Activated naive CD8-positive, alpha-beta T cell treated with anti-CD3 and anti-CD28 coated beads, Interleukin-2, amount 50 U/mL, for 16 hours (primary cell): ENCODE data around the gene UNC13C.
"Not testable (repeated sequence)": the region's sequence is repeated elsewhere in the genome, so short reads cannot be mapped to it uniquely, and the experiment has no call there.

Source experiments
- DNase-seq: peaks from one replicate; pipeline ENCODE4 v3.0.0-alpha.2; 2020; ENCODE audit warnings: low read depth, low spot score

UNC13C gene

GRCh38 chr15:53978253-53978906 is at the start of gene UNC13C:
UNC13C (plus strand) TSS chr15:53978441; CDS start chr15:54012904, 34,463 bp downstream.
- no peak for DNase-seq

GRCh38 chr15:53936137-53936536 is 42.1 kb upstream of the UNC13C start:
- DNase-seq = no peak

- not testable (repeated sequence) for DNase-seq
These were observed 40.6 kb upstream of the UNC13C start for GRCh38 chr15:53937632-53938031.

- DNase-seq = no peak
These were observed 27.7 kb upstream of the UNC13C start for GRCh38 chr15:53950572-53950971.

GRCh38 chr15:53955396-53955795 is 22.8 kb upstream of the UNC13C start:
- no peak for DNase-seq

GRCh38 chr15:53962646-53963561 is 15.3 kb upstream of the UNC13C start:
- no peak for DNase-seq

- no peak for DNase-seq
These were observed 14.4 kb upstream of the UNC13C start for GRCh38 chr15:53963801-53964200.

GRCh38 chr15:53974121-53974520 is 4.1 kb upstream of the UNC13C start:
- DNase-seq = no peak

- no peak for DNase-seq
These were observed 3.4 kb upstream of the UNC13C start for GRCh38 chr15:53974813-53975212.

- no peak for DNase-seq
These were observed 1.3 kb upstream of the UNC13C start for GRCh38 chr15:53976844-53977392.

GRCh38 chr15:53979051-53979788 is 979 bp downstream of the UNC13C start:
- no peak for DNase-seq

GRCh38 chr15:53980021-53980420 is 1.8 kb downstream of the UNC13C start:
- DNase-seq = no peak

- no peak for DNase-seq
These were observed 3.9 kb downstream of the UNC13C start for GRCh38 chr15:53982071-53982680.

- no peak for DNase-seq
These were observed 4.6 kb downstream of the UNC13C start for GRCh38 chr15:53982876-53983275.

- DNase-seq = no peak
These were observed 6.0 kb downstream of the UNC13C start for GRCh38 chr15:53984221-53984620.

GRCh38 chr15:53985562-53985961 is 7.3 kb downstream of the UNC13C start:
- DNase-seq = no peak

GRCh38 chr15:53987480-53987879 is 9.2 kb downstream of the UNC13C start:
- DNase-seq = no peak

GRCh38 chr15:54007256-54007655 is 29.0 kb downstream of the UNC13C start:
- no peak for DNase-seq

- DNase-seq = no peak
These were observed 33.4 kb downstream of the UNC13C start for GRCh38 chr15:54011656-54012055.

GRCh38 chr15:54014067-54014655 is 35.9 kb downstream of the UNC13C start:
- DNase-seq = no peak

GRCh38 chr15:54017251-54017650 is 39.0 kb downstream of the UNC13C start:
- DNase-seq = no peak
